M059J (cell line): ENCODE measurements around the gene FADS1. TPM values are rescaled to one million over a fixed set of nuclear protein-coding genes. Genes with fewer than 3 reads are reported as not detected.
A peak's percentile ranks its signal among the peaks of the same experiment; 100 is the strongest.

Experiments
- DNase-seq: peaks from one replicate; pipeline ENCODE4 v3.0.0-alpha.2; 2012; ENCODE audit warnings: low read depth
- total RNA-seq: library from RNA; depleted of rRNA; stranded (reverse); fragments of >200 nt; shearing (Covaris generic); gene quantifications from 2 replicates; pipeline ENCODE4 v1.2.3, GENCODE V29; 2014

Gene FADS1
- total RNA-seq, 1 experiment from 2014 or later = 69.5 TPM

GRCh38 chr11:61776561-61777075, 40.2 kb downstream of the FADS1 start:
- peak; percentile 60 for DNase-seq

DNA sequence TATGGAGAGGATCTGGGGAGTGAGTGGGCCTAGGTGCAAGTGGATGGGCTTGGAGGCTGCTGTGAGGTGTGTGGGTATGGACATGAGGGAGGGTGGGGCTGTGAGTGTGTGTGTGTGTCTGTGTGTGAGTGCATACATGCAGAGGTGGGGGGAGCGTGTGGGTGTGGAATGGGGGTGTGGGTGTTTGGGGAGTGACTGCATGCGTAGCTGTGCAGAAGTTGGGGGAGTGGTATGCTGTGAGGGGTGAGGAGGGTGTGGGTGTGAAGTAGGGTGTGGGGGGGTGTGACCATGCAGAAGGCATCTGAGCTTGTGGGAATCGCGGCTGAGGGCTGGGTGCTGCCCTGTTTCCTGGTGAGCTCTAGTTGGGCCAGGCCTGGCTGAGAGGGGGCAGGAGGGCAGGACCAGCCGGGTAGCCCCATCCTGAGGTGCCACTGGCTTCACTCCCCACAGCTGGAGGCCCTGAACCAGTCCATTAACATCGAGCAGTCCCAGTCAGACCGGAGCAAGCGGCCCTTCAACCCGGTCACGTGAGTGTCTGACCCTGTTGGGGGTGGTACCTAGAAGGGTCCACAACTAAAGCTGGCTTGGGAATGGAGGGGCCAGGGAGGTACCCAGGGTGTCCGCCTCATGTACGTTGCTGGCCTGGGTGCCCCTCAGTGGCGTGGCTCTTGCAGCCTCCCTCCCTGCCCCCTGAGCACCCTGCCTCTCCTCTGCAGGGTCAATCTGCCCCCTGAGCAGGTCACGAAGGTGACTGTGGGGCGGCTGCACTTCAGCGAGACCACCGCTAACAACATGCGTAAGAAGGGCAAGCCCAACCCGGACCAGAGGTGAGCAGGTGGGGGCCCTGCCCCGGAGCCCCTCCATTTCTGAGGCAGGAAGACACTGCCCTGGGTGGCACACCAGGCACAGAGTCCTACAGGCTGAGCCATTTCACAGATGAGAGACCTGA, 40.9 kb downstream of the FADS1 start:
- no peak for DNase-seq

GRCh38 chr11:61775106-61775505, 41.7 kb downstream of the FADS1 start:
- no peak for DNase-seq

- DNase-seq = no peak
Measured at GRCh38 chr11:61774411-61774810, 42.4 kb downstream of the FADS1 start.

DNA sequence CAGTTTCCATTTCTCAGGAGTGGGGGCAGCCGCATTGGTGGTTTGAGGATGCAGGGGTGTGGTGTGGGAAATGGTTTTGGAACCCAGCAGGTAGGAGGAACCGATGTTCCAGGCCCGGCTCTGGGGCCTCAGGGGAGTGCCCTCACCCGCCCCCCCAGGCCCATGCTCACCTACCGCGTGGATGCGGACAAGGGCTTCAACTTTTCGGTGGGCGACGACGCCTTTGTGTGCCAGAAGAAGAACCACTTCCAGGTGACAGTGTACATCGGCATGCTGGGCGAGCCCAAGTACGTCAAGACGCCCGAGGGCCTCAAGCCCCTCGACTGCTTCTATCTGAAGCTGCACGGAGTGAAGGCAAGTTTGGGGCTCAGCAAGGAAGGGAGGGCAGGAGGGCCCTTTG, 43.0 kb downstream of the FADS1 start:
- DNase-seq = no peak

GRCh38 chr11:61773356-61773755, 43.4 kb downstream of the FADS1 start:
- DNase-seq = no peak

DNA sequence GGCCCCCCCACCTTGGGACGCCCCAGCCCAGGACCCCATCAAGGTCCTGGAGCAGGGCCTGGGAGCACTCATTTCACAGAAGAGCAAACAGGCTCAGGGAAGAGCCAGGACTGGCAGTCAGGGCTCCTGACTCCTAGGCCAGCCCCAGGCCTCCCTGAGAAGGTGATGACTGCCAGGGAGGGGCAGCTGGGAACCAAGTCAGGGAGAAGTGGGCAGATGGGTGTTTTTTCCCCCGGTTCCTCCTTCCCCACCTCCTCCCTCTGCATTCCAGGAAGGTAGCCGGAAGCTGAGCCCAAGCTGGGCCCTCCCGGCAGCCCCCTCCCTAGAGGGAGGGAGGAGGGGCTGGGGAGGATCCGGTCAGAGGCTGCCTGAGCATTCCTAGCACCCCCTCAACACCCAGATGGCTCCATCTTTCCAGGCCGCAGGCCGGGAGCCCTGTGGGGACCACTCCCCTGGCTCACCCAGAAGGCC, 44.8 kb downstream of the FADS1 start:
- DNase-seq = no peak

DNA sequence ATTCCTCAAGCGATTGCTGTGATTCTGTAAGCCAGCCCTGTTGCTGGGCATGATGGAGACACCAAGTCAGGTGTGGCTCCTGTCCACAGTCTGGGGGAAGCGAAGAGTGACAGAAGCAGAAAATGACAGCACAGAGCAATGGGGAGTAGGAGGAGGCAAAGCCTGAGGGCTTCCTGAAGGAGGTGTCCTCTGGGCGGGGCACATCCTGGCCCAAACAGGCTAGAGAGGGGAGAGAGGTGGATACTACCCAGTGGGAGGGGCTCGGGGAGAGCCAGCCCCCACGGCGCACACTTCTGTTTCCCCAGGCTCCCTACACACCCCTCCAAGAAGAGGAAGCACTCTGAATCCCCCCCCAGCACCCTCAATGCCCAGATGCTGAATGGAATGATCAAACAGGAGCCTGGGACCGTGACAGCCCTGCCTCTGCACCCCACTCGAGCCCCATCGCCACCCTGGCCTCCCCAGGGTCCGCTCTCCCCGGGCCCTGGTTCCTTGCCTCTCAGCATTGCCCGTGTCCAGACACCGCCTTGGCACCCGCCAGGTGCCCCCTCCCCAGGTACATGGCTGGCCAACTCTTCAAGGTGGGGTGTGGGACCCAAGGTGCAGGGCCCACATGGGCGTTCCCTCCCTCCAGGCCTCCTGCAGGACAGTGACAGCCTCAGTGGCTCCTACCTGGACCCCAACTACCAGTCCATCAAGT, 45.5 kb downstream of the FADS1 start:
- no peak for DNase-seq

- DNase-seq = no peak
Measured at GRCh38 chr11:61769946-61770683, 46.7 kb downstream of the FADS1 start.

GRCh38 chr11:61769169-61769920, 47.5 kb downstream of the FADS1 start:
- DNase-seq = peak; percentile 35

- no peak for DNase-seq
Measured at GRCh38 chr11:61768376-61769076, 48.3 kb downstream of the FADS1 start.

- no peak for DNase-seq
Measured at GRCh38 chr11:61766353-61766841, 50.4 kb downstream of the FADS1 start.

- DNase-seq = no peak
Measured at GRCh38 chr11:61765550-61766253, 51.1 kb downstream of the FADS1 start.

DNA sequence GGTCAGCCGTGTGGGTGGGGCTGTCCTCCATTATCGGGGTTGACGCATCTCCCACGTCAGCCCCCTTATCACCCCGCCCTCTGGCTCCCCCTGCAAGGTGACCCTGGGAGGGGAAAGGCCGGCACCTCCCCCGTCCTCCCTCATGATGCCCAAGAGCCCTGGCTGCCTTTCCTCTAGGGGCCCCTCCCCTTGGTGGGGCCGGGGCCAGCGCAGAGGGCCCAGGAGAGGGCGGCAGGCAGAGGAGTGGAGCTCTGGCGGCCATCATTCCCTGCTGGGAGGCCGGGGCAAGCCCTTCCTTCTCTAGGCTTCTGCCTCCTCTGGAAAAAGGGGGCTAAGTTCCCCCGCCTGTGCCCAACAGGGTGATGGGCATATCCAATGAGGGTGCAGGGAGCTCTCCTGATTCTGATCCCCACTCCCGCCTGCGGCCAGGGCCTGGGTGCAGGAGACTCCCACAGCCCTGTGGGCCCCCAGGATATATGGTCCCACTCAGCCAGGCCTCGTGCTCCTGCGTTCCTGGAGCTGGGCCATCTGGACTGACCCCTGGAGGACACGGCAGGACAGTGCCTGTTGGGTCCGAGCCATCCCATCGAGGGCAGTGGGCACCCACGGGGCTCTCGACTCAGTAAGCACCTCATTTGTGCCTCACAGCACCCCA, 52.1 kb downstream of the FADS1 start:
- no peak for DNase-seq

- no peak for DNase-seq
Measured at GRCh38 chr11:61763930-61764605, 52.7 kb downstream of the FADS1 start.

DNA sequence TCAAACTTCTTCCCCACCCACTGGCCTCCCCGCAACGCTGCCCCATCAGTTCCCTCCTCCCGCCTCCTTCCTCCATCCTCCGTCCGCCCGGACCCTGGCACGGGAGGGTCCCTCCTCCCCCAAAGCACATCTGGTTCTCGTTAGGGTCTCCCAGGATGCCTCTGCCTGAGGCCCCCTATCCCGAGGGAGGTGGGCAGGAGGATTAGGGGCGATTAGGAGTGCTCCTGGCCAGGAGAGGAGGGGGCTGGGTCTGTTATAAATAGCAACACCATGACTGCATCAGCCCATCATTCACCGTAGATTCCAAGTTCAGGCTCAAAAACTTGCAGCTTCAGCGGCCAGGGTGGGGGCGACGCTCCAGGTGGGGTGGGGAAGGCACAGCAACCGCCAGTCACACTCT, 54.0 kb downstream of the FADS1 start:
- DNase-seq = no peak

GRCh38 chr11:61762223-61762615, 54.6 kb downstream of the FADS1 start:
- no peak for DNase-seq

DNA sequence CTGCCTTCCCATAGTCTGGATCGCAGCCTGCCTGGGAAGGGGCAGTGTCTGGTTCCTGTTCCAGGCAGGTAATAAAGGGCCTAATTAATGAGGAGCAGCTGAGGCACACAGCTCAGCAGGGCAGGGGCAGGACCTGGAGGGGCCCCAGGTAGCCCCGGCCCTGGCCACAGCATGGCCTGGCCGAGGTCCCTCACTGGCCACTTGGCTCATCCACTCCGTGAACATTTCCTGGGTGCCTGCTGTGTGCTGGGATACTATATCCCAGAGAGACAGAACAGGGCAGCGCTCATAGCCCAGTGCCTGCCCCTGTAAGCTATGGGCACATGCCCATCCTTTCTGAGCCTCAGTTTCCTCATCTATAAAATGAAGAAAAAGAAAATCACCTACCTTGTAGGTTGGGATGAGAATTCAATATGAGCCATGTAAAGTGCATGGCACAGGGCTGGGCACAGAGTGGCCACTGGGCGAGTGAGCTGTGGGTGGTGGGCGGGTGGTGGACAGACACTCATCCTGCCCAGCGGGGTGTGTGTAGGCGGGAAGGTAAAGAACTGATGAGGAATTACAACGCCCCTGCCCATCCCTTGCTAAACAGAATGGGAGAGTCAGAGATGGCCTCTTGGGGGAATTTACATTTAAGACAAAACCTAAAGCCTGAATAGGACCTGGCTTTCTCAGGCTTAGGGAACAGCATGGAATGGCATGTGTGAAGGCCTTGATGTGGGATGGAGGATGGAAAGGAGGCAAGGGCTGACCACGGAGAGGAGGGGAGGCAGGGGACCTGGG, 55.2 kb downstream of the FADS1 start:
- DNase-seq = no peak
